NCI-H1092 treated with DMSO at 0.1 percent for 48 hours (cell line): Measurements from ENCODE around the gene PRDX2.

Source experiments
- DNase-seq: peaks from one replicate; lab custom pipeline; 2025; lab: John Stamatoyannopoulos, UW

PRDX2 gene

GRCh38 chr19:12792051-12792852, 9.3 kb downstream of the PRDX2 start:
- DNase-seq = peak; percentile 64

- DNase-seq = peak; percentile 88
Measured at GRCh38 chr19:12791345-12792050, 10.1 kb downstream of the PRDX2 start, which contains the start of gene JUNB. Gene JUNB (plus strand): TSS chr19:12791486. CDS start chr19:12791772, 286 bp downstream.

DNA sequence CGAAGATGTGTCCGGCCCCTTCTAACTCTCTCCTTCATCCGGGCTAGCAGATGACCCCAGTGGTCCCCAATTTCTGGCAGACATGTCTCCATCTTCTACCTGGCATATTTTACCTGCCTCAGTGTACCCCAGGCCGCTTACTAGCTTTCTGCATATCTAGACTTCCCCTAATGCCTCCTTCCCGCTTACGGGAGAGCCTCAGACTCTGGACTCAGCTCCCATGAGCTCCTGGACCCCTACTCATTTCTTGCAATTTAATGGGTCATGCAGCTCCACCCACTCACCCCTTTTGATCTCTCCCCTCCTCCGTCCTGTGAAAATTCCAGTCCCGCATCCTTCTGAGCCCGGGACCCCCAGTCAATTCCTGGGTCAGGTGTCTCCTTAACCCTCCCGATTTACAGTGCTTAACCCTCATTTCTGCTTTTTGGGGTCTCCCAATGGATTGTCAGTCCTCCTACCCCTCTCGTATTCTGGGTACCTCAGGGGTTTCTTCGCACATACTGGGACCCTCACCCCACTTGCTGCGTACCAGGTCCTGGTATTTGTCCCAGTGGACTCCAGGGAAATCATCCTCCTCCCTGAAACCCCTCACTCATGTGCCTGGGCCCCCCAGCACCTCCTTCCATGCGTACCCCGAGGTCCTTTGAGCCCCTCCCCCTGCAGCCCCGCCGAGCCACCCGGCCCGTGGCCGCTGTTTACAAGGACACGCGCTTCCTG, 10.8 kb downstream of the PRDX2 start:
- DNase-seq = no peak

DNA sequence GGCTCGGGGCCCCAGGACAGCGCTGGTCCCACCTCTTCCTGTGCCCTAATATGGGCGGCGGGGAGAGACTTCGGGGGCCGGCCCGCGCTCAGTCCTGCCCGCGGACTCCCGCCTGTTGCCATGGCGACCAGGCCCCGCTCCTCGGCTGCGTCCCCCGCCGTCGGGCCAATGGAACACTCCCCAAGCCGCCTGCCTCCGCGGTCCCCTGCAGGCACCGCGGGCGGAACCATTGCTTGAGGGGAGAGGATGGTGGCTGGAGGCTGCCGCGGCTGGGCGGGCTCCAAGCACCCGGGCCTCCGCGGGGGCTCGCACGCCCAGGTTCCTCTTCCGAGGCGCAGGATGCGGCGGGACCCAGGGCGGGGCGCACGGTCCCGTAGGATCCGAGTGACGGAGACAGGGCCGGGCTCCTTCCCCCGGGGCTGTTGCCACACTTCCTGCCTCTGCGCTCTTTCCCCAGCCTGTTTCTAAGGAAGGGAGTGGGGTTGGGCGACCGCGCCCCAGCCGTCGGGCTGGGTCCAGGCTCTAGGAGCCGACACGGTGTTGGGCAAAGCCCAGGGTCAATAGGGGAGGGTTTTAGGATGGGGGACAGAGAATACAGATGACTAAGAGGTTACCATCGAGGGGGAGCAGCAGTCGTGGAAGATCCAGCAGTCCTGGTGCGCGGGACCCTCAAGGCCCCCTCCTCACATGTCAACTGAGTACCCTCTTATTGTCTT, 11.5 kb downstream of the PRDX2 start:
- DNase-seq = peak; percentile 90

DNA sequence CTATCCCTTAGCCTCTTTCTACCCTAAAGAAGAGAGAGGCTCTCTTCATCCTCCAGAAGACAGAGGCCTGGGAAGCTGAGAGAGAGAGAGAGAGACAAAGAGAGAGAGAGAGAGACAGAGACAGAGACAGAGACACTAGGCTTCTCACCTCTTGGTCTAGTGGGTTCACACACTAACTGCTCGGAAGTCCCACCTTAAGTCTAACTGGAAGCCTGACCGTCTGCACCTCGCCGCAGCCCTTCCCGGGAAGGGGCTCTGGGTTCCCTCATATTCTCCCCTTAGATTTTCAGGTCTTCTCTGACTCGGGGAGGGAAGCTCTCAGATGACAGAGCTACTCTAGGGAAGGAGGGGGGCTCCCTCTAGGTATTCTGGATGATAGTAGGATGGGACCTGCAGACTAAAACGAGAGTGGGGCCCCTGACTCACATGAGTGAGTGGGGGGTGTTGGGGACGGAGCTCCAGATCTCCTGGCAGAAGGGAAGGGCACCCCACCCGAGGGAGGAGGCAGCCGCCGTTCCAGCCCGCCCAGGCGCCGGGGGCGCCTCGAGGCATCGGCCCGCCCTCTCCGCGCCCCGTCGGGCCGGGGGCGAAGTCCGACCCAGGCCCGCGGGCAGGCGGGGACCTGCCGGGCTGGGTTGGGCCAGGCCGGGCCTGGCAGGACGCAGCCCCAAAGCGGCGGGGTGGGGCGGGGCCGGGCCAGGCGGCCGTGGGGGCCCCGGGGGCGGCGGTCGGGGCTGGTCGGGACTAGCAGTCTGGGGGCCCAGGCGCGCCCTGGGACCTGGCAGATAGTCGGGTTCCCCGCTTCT, 12.3 kb downstream of the PRDX2 start:
- DNase-seq = no peak

DNA sequence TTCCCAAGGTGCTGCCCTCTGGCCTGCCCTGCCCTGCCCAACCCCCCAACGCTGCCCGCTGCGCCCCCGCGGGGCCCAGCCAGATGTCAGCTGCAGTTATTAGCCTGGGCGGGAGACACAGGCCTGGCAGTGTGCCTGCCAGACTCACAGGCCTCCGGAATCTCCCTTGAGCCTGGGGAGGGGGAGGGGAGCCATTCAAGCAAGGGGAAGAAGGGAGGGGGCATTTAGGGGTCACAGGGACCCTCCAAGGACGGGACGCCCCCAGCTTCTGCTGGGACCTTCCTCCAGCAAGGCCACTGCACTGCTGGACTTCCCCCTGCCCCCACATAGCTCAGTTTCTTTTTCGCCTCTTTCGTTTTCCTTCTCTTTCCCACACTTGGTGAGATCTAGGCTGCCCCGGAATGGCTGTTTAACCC, 12.9 kb downstream of the PRDX2 start:
- DNase-seq = peak; percentile 63

DNA sequence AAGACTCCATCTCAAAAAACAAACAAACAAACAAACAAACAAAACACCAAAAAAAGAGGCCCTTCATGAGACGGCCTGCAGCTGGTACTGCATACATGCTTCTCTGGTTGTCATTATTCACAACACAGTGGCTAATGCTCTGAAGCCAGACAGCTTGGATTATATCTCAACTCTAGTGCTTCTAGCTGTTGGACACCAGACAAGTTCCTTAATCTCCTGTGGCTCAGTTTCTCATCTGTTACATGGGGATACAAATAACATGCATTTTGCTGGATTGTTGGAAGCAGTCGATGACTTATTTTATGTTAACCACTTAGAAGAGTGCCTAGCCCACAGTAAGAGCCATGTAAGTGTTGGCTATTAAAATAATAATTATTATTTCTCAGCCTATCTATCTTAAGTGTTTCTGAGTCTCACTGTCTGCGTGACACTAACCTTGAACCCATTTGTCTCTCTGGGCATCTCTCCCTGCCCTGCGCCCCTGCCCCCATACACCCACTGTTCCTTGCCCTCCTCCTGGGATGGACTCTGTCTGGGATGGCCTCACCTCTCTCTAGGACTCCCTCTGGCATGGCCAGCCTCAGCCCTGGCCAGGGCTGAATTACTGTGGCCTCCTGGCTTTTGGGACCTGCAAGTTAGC, 13.4 kb downstream of the PRDX2 start:
- no peak for DNase-seq

- no peak for DNase-seq
Measured at GRCh38 chr19:12787458-12787857, 14.1 kb downstream of the PRDX2 start.

- DNase-seq = no peak
Measured at GRCh38 chr19:12786952-12787351, 14.6 kb downstream of the PRDX2 start.

- no peak for DNase-seq
Measured at GRCh38 chr19:12786141-12786870, 15.3 kb downstream of the PRDX2 start.

- no peak for DNase-seq
Measured at GRCh38 chr19:12785431-12786031, 16.1 kb downstream of the PRDX2 start.

GRCh38 chr19:12784871-12785430, 16.6 kb downstream of the PRDX2 start:
- DNase-seq = no peak

- no peak for DNase-seq
Measured at GRCh38 chr19:12784394-12784870, 17.2 kb downstream of the PRDX2 start.

GRCh38 chr19:12783849-12784393, 17.7 kb downstream of the PRDX2 start:
- DNase-seq = no peak

- no peak for DNase-seq
Measured at GRCh38 chr19:12783291-12783848, 18.2 kb downstream of the PRDX2 start.

DNA sequence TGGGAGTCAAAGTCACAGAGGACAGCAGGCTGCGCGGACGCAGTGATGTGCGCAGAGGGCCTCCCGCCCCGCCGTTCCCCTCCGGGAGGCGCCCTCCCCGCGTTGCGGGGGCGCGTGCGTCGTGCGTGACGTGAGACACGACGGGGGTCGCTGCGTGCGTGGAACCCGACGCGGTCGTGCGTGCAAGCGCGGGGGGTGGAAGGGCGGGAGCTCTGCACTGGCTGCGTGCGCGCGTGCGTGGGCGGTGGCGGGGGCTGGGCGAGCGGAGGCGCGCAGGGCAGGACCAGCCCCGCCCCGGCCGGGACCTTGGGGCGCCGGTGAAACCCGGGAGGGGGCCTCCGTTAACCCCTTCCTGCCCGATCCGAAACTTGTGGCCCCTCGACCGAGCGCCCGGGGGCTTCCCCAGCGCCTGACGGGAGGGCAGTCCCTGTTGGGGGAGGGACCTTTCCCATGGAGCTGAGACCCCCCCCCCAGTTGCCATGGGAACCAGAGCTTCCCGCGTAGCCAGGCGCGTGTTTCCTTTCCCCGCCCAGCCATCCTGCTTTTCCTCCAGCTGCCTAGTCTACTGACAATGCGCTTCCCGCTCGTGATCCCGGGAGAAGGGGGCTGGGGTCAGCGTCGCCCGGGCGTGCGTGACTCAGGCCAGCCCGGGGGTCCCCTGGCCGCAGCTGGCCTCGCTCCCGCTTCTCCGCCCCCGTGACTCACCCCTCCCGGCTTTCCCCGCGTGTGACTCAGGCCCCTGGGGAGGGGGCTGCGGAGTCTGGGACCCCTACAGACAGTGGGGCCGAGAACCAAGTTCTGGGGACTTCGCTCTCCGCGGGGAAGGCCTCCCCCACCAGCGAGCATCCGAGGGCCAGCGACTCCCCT, 18.9 kb downstream of the PRDX2 start:
- peak; percentile 67 for DNase-seq

- no peak for DNase-seq
Measured at GRCh38 chr19:12782174-12782423, 19.5 kb downstream of the PRDX2 start.
